Cardiac fibroblast (primary cell): ENCODE data around the gene SLC25A21.
"Not testable (repeated sequence)": the region's sequence is repeated elsewhere in the genome, so short reads cannot be mapped to it uniquely, and the experiment has no call there.

Source experiments
- DNase-seq, 2 donors: peaks; one replicate each; pipeline versions ENCODE4 v3.0.0 to v3.0.0-alpha.2; 2010; ENCODE audit warnings: low read depth in 2 of 2
- H3K4me3 ChIP-seq, 2 donors: replicated peaks in 1 of 2; 1 replicate in 1 of 2; 2 replicates in 1 of 2; pipeline ENCODE4 v1.5.1; 2011; ENCODE audit warnings: low read depth in 2 of 2, low read length in 2 of 2, mild to moderate bottlenecking in 2 of 2, moderate library complexity in 1 of 2
- CTCF ChIP-seq: IDR thresholded peaks from one replicate; pipeline ENCODE4 v1.5.1; 2011; ENCODE audit warnings: low read depth, mild to moderate bottlenecking, low read length, inconsistent platforms

SLC25A21 gene

GRCh38 chr14:37170993-37171392, 1.4 kb downstream of the SLC25A21 start:
- TF ChIP-seq CTCF = no peak
- H3K4me3 ChIP-seq = no peak overlapping the region
- no peak for DNase-seq

GRCh38 chr14:37170237-37170636, 2.2 kb downstream of the SLC25A21 start:
- no peak for DNase-seq
- no peak overlapping the region for H3K4me3 ChIP-seq
- no peak for TF ChIP-seq CTCF

- no peak overlapping the region for H3K4me3 ChIP-seq
- no peak for TF ChIP-seq CTCF
- DNase-seq = no peak
These were observed 3.7 kb downstream of the SLC25A21 start for GRCh38 chr14:37168721-37169120.

GRCh38 chr14:37167151-37168047, 5.0 kb downstream of the SLC25A21 start:
- TF ChIP-seq CTCF = no peak
- H3K4me3 ChIP-seq = no peak overlapping the region
- no peak for DNase-seq

- DNase-seq = no peak
- H3K4me3 ChIP-seq = no peak overlapping the region
- TF ChIP-seq CTCF = no peak
These were observed 6.6 kb downstream of the SLC25A21 start for GRCh38 chr14:37165794-37166193.

GRCh38 chr14:37162307-37162706, 10.1 kb downstream of the SLC25A21 start:
- H3K4me3 ChIP-seq, DNase-seq: not testable (repeated sequence)

- TF ChIP-seq CTCF = no peak
- no peak for DNase-seq
- no peak overlapping the region for H3K4me3 ChIP-seq
These were observed 14.4 kb downstream of the SLC25A21 start for GRCh38 chr14:37157987-37158386.
